Neural crest cell (in vitro differentiated cells): ENCODE measurements around the gene SH3PXD2A. TPM values are rescaled to one million over a fixed set of nuclear protein-coding genes. Genes with fewer than 3 reads are reported as not detected.

ENCODE experiments used
- DNase-seq: peaks from one replicate; pipeline ENCODE4 v3.0.0; 2021; ENCODE audit warnings: low read depth, mixed read lengths, low spot score
- H3K27ac Mint-ChIP-seq: one replicate; pipeline ENCODE4 v1.8.0; 2021; ENCODE audit warnings: mild to moderate bottlenecking, mixed read lengths; ENCODE audit not compliant: unreplicated experiment
- H3K27me3 Mint-ChIP-seq: 2 replicates; pipeline ENCODE4 v1.8.0; 2021; ENCODE audit warnings: low read depth, mild to moderate bottlenecking, mixed read lengths
- H3K36me3 Mint-ChIP-seq: 2 replicates; pipeline ENCODE4 v1.8.0; 2021; ENCODE audit warnings: low read depth, mild to moderate bottlenecking, mixed read lengths
- H3K4me1 Mint-ChIP-seq: 2 replicates; pipeline ENCODE4 v1.8.0; 2021; ENCODE audit warnings: mixed read lengths
- H3K4me3 Mint-ChIP-seq: one replicate; pipeline ENCODE4 v1.8.0; 2021; ENCODE audit warnings: mild to moderate bottlenecking, mixed read lengths
- H3K9me3 Mint-ChIP-seq: 2 replicates; pipeline ENCODE4 v1.8.0; 2021; ENCODE audit warnings: mixed read lengths
- total RNA-seq: library from RNA; stranded (reverse); gene quantifications from 2 replicates; pipeline ENCODE4 v1.2.1, GENCODE V29; 2021
- TF ChIP-seq, protein P1 (sequence below): fragments of 200-600 bp; sonication (generic); conservative IDR thresholded peaks from 2 replicates; pipeline ENCODE4 v1.5.0; 2021; ENCODE audit warnings: antibody characterized with exemption, mild to moderate bottlenecking

SH3PXD2A gene
- total RNA-seq, 1 donor from 2014 or later = 22.8 TPM

DNA sequence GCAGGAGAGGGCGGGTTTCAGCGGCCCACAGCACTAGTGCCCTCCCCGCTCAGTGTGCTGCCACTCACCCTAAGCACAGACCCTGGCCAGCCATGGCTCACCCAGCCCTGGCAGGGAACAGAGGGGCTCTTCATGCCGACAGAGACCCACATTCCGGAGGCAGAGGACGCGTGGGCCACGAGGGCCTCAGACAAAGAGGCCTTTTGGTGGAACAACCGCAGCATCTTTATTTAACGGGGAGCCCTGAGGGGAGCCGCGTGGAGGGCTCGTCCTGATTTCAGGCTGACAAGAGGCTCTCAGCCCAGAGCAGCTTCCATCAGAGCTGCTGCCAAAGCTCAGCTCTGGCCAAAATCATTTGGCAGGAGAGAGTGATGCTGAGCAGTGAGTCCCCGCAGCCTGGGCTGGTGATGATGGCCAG is 127.8 kb downstream of the SH3PXD2A start:
- TF ChIP-seq, protein P1, sequence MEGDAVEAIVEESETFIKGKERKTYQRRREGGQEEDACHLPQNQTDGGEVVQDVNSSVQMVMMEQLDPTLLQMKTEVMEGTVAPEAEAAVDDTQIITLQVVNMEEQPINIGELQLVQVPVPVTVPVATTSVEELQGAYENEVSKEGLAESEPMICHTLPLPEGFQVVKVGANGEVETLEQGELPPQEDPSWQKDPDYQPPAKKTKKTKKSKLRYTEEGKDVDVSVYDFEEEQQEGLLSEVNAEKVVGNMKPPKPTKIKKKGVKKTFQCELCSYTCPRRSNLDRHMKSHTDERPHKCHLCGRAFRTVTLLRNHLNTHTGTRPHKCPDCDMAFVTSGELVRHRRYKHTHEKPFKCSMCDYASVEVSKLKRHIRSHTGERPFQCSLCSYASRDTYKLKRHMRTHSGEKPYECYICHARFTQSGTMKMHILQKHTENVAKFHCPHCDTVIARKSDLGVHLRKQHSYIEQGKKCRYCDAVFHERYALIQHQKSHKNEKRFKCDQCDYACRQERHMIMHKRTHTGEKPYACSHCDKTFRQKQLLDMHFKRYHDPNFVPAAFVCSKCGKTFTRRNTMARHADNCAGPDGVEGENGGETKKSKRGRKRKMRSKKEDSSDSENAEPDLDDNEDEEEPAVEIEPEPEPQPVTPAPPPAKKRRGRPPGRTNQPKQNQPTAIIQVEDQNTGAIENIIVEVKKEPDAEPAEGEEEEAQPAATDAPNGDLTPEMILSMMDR = no peak
- peak; percentile 40 for DNase-seq
- Mint-ChIP-seq H3K4me1 (peaks cover 53% of the 10 kb centered on the region), H3K27me3 (no peaks in the 10 kb centered on the region), H3K9me3 (no peaks in the 10 kb centered on the region), H3K4me3 (peak overlapping the region; percentile 58), H3K36me3 (peaks cover 10% of the 10 kb centered on the region), H3K27ac (peak overlapping the region; percentile 98)

DNA sequence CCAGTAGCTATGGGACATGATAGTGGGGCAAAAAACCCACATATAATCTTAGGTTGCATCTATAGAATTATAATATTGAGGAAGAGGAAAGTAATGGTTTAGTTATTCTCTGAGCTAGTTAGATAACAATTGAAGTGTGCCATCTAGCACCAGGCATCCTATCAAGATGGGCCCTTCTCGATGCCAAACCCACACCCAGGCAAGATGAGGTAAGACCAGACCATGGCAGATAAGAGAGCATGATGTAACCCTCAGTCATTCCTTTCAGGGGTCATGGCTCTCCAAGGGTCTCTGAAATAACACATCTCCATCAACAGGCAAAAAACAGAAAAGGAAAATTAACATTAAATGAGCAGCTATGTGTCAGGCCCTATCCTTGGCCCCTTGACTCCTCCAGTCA is 128.7 kb downstream of the SH3PXD2A start:
- H3K36me3 Mint-ChIP-seq = peaks cover 10% of the 10 kb centered on the region
- H3K9me3 Mint-ChIP-seq = no peaks in the 10 kb centered on the region
- no peaks in the 10 kb centered on the region for H3K27me3 Mint-ChIP-seq
- no peak overlapping the region for H3K4me3 Mint-ChIP-seq
- peaks cover 43% of the 10 kb centered on the region for H3K4me1 Mint-ChIP-seq
- TF ChIP-seq, protein P1 = no peak
- no peak for DNase-seq
- H3K27ac Mint-ChIP-seq = no peak overlapping the region

DNA sequence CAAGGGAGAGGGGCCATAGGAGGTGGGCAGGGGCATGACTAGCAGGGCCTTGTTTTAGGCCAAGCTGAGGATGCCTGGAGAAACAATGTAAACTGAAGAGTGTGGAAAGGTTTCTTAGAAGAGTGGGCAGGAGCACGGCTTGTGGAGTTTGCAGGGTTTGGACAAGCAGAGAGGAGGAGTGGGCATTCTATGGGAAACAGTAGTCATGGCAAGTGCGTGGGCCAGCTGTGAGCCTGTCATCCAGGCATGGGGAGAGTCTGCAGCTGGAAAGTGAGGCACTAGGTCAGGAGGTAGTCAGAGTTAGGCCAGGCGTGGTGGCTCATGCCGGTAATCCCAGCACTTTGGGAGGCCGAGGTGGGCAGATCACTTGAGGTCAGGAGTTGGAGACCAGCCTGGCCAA is 130.1 kb downstream of the SH3PXD2A start:
- peaks cover 37% of the 10 kb centered on the region for H3K4me1 Mint-ChIP-seq
- H3K36me3 Mint-ChIP-seq = peaks cover 12% of the 10 kb centered on the region
- H3K4me3 Mint-ChIP-seq = no peak overlapping the region
- DNase-seq = no peak
- H3K27me3 Mint-ChIP-seq = no peaks in the 10 kb centered on the region
- H3K27ac Mint-ChIP-seq = no peak overlapping the region
- no peaks in the 10 kb centered on the region for H3K9me3 Mint-ChIP-seq
- TF ChIP-seq, protein P1 = no peak

DNA sequence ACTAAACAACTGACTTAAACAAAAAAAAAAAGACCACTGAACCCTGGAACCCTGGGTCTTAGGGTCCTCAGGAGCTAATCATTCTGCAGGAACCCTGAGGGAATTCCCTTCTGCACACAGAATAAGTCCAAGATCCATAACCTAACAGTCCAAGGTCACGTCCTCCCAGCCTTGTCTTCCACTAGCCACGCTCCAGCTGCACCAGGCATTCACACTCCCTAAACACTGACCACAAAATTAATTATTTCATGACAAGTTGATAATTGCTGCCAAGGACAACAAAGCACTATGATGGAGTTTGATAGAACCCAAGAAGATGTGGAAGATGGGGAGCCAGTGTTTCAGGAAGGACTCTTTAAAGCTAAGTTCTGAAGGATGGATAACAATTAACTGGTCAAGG is 130.6 kb downstream of the SH3PXD2A start:
- Mint-ChIP-seq H3K4me3 (no peak overlapping the region), H3K36me3 (peaks cover 12% of the 10 kb centered on the region), H3K27ac (no peak overlapping the region), H3K9me3 (no peaks in the 10 kb centered on the region), H3K4me1 (peaks cover 35% of the 10 kb centered on the region), H3K27me3 (no peaks in the 10 kb centered on the region)
- TF ChIP-seq, protein P1 = no peak
- no peak for DNase-seq

DNA sequence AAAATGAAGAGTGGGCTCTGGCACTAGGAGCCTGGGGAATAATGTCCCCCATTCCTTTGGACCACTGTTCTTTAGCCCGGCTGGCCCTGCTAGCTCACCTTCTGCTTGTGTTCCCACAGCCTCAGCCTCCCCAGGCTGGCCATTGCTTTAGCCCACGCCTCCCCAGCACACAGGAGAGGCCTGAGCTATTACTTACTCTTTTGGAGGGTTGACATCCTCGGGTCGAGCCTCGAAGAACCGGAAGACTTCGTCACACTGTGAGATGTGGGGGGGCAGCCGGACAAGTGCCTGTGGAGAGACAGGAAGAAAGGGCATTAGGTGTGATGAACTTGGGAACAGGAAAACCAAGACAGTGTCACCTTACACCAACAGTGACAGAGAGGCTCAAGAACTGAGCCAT is 131.3 kb downstream of the SH3PXD2A start:
- TF ChIP-seq, protein P1 = no peak
- Mint-ChIP-seq H3K27me3 (no peaks in the 10 kb centered on the region), H3K27ac (no peak overlapping the region), H3K4me3 (no peak overlapping the region), H3K36me3 (peaks cover 13% of the 10 kb centered on the region), H3K4me1 (peaks cover 36% of the 10 kb centered on the region), H3K9me3 (no peaks in the 10 kb centered on the region)
- no peak for DNase-seq

DNA sequence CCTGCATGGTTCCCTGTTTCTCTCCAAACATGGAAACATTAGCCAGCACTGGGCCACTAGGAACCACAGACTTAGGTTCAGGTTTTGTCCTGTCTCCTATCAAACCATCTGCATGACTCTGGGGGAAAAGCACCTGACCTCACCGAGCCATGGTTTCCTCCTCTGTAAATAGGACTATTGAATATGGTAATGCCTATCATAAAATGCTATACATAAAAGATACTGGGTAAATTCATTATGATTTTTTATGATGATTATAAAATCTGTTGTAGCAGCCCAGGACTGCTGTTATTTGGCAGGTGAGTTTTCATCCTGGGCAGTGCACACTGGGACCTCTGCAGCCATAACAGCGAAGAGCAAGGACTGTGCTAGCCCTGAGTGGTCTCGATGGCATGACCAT is 131.8 kb downstream of the SH3PXD2A start:
- Mint-ChIP-seq H3K9me3 (no peaks in the 10 kb centered on the region), H3K4me1 (peaks cover 41% of the 10 kb centered on the region), H3K27ac (no peak overlapping the region), H3K27me3 (no peaks in the 10 kb centered on the region), H3K36me3 (peaks cover 15% of the 10 kb centered on the region), H3K4me3 (no peak overlapping the region)
- TF ChIP-seq, protein P1 = no peak
- DNase-seq = no peak
